WTC11 (cell line): ENCODE results near the gene PLXDC2.

Source experiments
- ATF2 ChIP-seq: sonication (generic); formaldehyde crosslinking; IDR thresholded peaks from 2 replicates; pipeline ENCODE4 v1.8.1; 2022; ENCODE audit warnings: low read depth, missing genetic modification reagents, borderline replicate concordance
- CTCF ChIP-seq: fragments of 200-600 bp; IDR thresholded peaks from 2 replicates; pipeline ENCODE4 v1.8.0; 2022; ENCODE audit warnings: antibody characterized with exemption
- IRF1 ChIP-seq: sonication (generic); formaldehyde crosslinking; IDR thresholded peaks from 2 replicates; pipeline ENCODE4 v1.8.0; 2023; ENCODE audit warnings: missing genetic modification reagents
- PREB ChIP-seq: sonication (generic); formaldehyde crosslinking; IDR thresholded peaks from 2 replicates; pipeline ENCODE4 v1.8.1; 2022; ENCODE audit warnings: mild to moderate bottlenecking, missing genetic modification reagents, moderate library complexity, borderline replicate concordance
- SMAD4 ChIP-seq: sonication (generic); formaldehyde crosslinking; IDR thresholded peaks from 2 replicates; pipeline ENCODE4 v1.8.0; 2022; ENCODE audit warnings: mild to moderate bottlenecking, missing genetic modification reagents
- USF1 ChIP-seq: sonication (generic); formaldehyde crosslinking; IDR thresholded peaks from 2 replicates; pipeline ENCODE4 v1.8.0; 2022; ENCODE audit warnings: mild to moderate bottlenecking, missing genetic modification reagents
- USF2 ChIP-seq: sonication (generic); formaldehyde crosslinking; IDR thresholded peaks from 2 replicates; pipeline ENCODE4 v1.8.1; 2023; ENCODE audit warnings: mild to moderate bottlenecking, missing genetic modification reagents, moderate library complexity

GRCh38 chr10:20166096-20166675, 350.0 kb downstream of the PLXDC2 start:
- TF ChIP-seq CTCF (no peak), SMAD4 (CRISPR knock-in tag) (no peak), USF2 (CRISPR knock-in tag) (no peak), ATF2 (no peak), IRF1 (CRISPR knock-in tag) (no peak), PREB (CRISPR knock-in tag) (no peak), USF1 (CRISPR knock-in tag) (no peak)
